Measurements from ENCODE around the gene SF3B5. TPM values are rescaled to one million over a fixed set of nuclear protein-coding genes. Genes with fewer than 3 reads are reported as not detected.

The SF3B5 gene
- total RNA-seq, 6 experiments from 2014 or later: 172 to 189 (median 177) TPM

DNA sequence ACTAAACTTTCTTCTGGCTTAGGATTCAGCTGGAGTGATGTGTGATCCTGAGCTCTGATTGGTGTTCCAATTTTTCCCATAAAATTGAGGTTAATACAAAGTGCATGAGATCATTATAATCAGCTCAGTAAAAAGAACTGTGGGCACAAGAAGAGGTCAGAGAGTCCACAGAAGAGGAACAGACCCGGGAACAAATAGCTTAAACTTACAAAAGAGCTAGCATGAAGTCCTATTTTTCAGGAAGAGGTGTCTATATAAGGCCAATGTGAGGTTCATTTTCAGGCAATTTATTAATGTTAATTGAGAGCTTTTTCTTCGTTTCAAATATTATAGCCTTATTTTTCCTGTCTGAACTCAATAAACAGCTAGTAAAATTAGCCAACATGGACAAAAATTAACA lies 28.0 kb upstream of the SF3B5 start:
- H3K27me3 Mint-ChIP-seq (ENCODE audit: insufficient read depth): peaks cover 33% of the 10 kb centered on the region
- TF ChIP-seq, protein P1, sequence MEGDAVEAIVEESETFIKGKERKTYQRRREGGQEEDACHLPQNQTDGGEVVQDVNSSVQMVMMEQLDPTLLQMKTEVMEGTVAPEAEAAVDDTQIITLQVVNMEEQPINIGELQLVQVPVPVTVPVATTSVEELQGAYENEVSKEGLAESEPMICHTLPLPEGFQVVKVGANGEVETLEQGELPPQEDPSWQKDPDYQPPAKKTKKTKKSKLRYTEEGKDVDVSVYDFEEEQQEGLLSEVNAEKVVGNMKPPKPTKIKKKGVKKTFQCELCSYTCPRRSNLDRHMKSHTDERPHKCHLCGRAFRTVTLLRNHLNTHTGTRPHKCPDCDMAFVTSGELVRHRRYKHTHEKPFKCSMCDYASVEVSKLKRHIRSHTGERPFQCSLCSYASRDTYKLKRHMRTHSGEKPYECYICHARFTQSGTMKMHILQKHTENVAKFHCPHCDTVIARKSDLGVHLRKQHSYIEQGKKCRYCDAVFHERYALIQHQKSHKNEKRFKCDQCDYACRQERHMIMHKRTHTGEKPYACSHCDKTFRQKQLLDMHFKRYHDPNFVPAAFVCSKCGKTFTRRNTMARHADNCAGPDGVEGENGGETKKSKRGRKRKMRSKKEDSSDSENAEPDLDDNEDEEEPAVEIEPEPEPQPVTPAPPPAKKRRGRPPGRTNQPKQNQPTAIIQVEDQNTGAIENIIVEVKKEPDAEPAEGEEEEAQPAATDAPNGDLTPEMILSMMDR (IDR thresholded peaks at IDR 0.05): no peak
- H3K36me3 Mint-ChIP-seq (ENCODE audit: low read depth): no peaks in the 10 kb centered on the region
- no peak for DNase-seq
- H3K4me1 Mint-ChIP-seq (ENCODE audit: low read depth): no peaks in the 10 kb centered on the region
- no peak overlapping the region for H3K4me3 Mint-ChIP-seq
- H3K9me3 Mint-ChIP-seq: no peaks in the 10 kb centered on the region
- no peak overlapping the region for H3K27ac Mint-ChIP-seq

DNA sequence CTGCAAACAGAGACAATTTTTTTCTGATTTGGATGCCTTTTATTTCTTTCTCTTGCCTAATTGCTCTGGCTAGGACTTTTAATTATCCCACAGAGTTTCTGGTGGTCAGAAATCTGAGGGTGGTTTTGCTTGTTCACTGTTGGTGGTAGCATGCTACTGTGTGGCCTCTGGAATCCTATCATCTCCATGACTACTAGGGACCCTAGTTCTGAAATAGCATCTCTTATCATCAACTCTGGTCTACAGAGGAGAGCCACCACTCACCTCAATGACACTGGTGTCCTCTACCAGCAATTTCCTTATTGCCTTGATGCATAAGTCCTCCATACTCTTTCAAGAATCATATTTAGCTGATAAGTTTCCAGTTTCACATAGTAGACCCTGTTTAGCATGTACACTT lies 27.5 kb upstream of the SF3B5 start:
- peaks cover 33% of the 10 kb centered on the region for H3K27me3 Mint-ChIP-seq (ENCODE audit: insufficient read depth)
- DNase-seq: no peak
- TF ChIP-seq, protein P1 (IDR thresholded peaks at IDR 0.05): no peak
- H3K4me1 Mint-ChIP-seq (ENCODE audit: low read depth): no peaks in the 10 kb centered on the region
- no peak overlapping the region for H3K27ac Mint-ChIP-seq
- no peaks in the 10 kb centered on the region for H3K9me3 Mint-ChIP-seq
- H3K4me3 Mint-ChIP-seq: no peak overlapping the region
- no peaks in the 10 kb centered on the region for H3K36me3 Mint-ChIP-seq (ENCODE audit: low read depth)

DNA sequence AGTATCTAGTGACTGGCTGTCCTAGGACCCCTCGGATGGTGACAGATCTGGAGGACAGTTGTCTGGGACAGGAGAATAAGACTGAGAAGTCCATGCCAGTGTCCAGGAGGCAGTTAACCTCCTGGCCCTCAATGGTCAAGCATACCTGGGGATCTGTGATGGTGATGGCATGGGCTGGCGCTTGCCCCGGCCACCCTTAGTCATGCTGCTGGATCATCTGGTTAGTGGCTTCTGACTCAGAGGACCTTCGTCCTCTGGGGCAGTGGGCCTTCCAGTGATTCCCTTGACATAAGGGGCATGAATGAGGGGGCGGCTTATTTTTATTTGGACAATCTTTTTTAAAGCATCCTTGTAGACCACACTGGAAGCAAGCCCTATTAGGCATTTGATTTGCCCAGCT lies 24.0 kb upstream of the SF3B5 start:
- Mint-ChIP-seq H3K27me3 (ENCODE audit: insufficient read depth) (peaks cover 20% of the 10 kb centered on the region), H3K36me3 (ENCODE audit: low read depth) (no peaks in the 10 kb centered on the region), H3K9me3 (no peaks in the 10 kb centered on the region), H3K27ac (no peak overlapping the region), H3K4me3 (no peak overlapping the region), H3K4me1 (ENCODE audit: low read depth) (no peaks in the 10 kb centered on the region)
- TF ChIP-seq, protein P1 (IDR thresholded peaks at IDR 0.05): no peak
- no peak for DNase-seq

DNA sequence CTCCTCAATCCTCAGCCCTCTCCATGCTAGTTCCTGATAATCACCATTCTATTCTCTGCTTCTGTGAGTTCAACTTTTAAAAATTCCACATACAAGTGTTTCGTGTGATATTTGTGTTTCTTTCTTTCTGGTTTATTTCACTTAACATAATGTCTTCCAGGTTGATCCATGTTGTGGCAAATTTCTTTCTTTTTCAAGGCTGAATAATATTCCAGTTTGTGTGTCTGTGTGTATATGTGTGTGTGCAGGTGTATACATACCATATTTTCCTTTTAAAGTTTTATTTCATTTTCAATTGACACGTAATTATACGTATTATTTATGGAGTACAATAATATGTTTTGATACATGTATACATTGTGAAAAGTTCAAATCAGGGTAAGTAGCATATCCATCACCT lies 19.8 kb upstream of the SF3B5 start:
- TF ChIP-seq, protein P1 (IDR thresholded peaks at IDR 0.05): no peak
- H3K27ac Mint-ChIP-seq: no peak overlapping the region
- peaks cover 7% of the 10 kb centered on the region for H3K27me3 Mint-ChIP-seq (ENCODE audit: insufficient read depth)
- no peaks in the 10 kb centered on the region for H3K9me3 Mint-ChIP-seq
- no peaks in the 10 kb centered on the region for H3K4me1 Mint-ChIP-seq (ENCODE audit: low read depth)
- DNase-seq: no peak
- H3K4me3 Mint-ChIP-seq: no peak overlapping the region
- no peaks in the 10 kb centered on the region for H3K36me3 Mint-ChIP-seq (ENCODE audit: low read depth)

DNA sequence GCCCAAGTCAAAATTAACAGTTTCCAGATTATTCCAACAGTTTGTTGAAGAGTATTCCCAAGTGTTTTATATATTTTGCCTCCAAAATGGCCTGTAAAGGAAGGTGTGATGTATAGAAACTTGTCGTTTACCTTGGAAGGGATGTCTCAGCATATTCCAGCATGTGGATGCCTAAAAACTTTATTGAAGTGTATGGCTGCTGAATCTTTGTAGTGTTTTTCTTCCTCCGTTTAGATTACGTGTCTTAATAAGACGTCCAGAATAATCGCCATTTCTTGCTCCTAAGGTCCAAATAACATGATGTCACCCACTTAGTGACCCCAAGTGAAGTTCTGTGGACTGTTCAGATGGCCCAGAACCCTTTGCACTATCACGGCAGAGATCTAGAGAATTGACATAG lies 18.0 kb upstream of the SF3B5 start:
- peaks cover 7% of the 10 kb centered on the region for H3K27me3 Mint-ChIP-seq (ENCODE audit: insufficient read depth)
- TF ChIP-seq, protein P1 (IDR thresholded peaks at IDR 0.05): no peak
- H3K36me3 Mint-ChIP-seq (ENCODE audit: low read depth): no peaks in the 10 kb centered on the region
- no peak overlapping the region for H3K27ac Mint-ChIP-seq
- no peaks in the 10 kb centered on the region for H3K4me1 Mint-ChIP-seq (ENCODE audit: low read depth)
- no peaks in the 10 kb centered on the region for H3K9me3 Mint-ChIP-seq
- H3K4me3 Mint-ChIP-seq: no peak overlapping the region
- DNase-seq: no peak

DNA sequence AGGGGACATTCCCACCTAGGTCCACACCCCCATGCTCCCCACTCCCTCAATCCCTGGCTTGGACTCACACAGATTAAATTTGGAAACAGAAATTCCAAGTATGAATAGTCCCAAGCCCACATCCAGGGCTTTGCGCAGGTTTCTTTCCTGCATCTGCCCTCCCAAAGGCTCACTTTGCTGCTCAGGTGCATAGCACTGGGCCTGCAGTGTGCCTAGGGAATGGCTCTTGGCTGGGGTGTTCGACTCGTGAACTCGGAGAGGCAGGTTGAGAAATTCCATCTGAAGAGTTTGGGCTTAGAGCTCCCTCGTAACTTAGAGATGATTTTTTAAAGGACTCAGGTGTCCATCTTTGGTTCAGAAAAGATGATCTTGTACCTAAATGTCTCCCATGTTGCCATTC lies 14.8 kb upstream of the SF3B5 start:
- DNase-seq: no peak
- H3K4me3 Mint-ChIP-seq: no peak overlapping the region
- H3K36me3 Mint-ChIP-seq (ENCODE audit: low read depth): no peaks in the 10 kb centered on the region
- no peak overlapping the region for H3K27ac Mint-ChIP-seq
- H3K27me3 Mint-ChIP-seq (ENCODE audit: insufficient read depth): peaks cover 7% of the 10 kb centered on the region
- H3K4me1 Mint-ChIP-seq (ENCODE audit: low read depth): peaks cover 12% of the 10 kb centered on the region
- H3K9me3 Mint-ChIP-seq: no peaks in the 10 kb centered on the region
- TF ChIP-seq, protein P1 (IDR thresholded peaks at IDR 0.05): no peak
